Activated CD8-positive, alpha-beta memory T cell treated with anti-CD3 and anti-CD28 coated beads, Interleukin-2, amount 50 U/mL, for 48 hours (primary cell): ENCODE data around the gene MTARC2.
"Not testable (repeated sequence)": the region's sequence is repeated elsewhere in the genome, so short reads cannot be mapped to it uniquely, and the experiment has no call there.

Source experiments
- DNase-seq: peaks from one replicate; pipeline ENCODE4 v3.0.0-alpha.2; 2020

The MTARC2 gene

DNA sequence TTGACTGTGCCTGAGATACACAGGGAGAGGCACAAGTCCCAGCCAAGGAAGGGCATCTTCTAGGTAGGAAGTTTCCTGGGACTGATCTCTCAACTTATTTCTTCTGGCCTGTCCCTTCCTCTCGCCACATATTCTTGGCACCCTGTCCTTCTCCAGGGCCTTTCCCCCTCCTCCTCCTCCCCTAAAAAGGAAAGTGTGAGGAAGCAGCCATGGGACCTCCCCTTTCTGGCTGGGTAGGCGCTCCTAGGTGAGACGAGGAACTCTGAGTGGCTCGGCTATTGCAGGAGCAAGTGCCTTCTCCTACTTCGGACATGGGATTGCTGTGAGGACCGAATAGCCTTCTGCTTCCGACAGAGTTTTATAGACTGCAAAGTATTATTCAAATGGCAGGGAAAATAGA lies 15.5 kb upstream of the MTARC2 start:
- DNase-seq: no peak

DNA sequence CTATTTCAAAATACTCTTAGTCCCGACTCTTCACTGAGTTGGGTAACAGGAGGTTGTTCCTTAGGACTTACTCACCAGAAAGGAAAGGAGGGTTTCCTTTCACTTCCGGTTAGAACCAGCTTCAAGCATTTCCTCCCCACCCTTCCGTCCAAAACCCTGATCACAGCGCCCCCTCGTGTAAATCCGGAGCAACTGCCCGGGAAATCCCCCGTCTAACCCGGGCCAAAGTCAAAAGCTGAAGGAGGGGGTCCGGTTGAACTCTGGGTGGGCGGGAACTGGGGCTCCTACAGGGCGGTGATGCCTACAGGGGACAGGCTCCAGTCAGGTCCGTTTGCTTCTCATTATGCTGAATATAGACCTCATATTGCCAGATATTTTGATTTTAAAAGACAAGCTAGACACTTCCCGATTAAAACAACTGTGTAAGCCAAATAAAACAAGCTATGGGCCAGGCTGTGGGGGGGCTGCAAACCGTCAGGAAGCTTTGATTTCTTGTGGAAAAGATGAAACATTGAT lies 15.0 kb upstream of the MTARC2 start:
- peak; percentile 89 for DNase-seq

DNA sequence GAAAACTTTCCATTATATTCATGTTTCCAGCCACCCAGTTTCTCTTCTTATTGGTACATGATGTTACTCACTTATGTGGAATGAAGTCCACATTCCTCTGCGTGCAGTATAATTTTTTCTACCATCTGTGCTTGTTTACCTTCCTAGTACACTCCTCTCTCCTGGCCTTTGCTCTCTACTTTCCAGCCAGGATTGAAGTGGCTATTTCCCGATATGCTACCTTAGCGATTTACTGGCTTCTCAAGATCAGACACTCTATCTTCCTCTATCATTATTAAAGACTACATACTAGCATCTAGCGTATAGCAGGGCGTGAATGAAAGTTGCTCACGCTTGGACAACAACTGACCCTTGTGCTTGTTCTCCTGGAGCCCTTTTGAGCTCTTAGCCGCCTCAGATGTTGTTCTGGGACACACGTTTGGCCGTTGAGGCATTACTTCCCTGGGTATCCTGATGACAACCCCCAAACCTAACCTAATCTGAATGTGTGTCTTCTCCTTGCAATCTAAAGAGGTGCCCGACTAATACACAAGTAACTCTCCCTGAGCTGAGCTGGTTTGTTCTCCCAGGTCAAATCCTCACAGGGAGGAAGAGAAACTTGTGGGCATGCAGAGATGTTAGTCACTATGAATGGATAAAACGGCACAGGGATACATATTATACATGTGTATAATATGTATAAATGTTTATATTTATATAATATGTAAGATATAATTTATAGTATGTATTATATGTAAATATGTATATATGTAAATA lies 13.4 kb upstream of the MTARC2 start:
- no peak for DNase-seq

DNA sequence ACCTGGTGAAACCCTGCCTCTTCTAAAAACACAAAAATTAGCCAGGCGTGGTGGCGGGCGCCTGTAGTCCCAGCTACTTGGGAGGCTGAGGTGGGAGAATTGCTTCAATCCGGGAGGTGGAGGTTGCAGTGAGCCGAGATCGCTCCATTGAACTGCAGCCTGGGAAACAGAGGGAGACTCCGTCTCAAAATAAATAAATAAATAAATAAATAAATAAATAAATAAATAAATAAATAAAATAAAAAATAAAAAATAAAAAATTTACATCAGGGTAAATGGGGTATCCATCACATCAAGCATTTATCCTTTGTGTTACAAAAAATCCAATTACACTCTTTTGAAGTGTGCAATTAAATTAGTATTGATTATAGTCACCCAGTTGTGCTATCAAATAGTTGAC lies 11.8 kb upstream of the MTARC2 start:
- DNase-seq: not testable (repeated sequence)

DNA sequence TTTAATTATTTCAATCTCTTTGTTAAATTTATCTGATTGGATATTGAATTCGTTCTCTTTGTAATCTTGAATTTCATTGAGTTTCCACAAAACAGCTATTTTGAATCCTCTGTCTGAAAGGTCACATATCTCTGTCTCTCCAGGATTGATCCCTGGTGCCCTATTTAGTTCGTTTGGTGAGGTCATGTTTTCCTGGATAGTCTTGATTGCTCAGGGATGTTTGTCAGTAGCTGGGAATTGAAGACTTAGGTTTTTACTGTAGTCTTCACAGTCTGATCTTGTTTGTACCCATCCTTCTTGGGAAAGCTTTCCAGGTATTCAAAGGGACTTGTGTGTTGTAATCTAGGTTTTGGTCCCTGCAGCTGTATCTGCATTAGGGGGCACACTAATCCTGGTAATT lies 6.8 kb upstream of the MTARC2 start:
- DNase-seq: no peak

DNA sequence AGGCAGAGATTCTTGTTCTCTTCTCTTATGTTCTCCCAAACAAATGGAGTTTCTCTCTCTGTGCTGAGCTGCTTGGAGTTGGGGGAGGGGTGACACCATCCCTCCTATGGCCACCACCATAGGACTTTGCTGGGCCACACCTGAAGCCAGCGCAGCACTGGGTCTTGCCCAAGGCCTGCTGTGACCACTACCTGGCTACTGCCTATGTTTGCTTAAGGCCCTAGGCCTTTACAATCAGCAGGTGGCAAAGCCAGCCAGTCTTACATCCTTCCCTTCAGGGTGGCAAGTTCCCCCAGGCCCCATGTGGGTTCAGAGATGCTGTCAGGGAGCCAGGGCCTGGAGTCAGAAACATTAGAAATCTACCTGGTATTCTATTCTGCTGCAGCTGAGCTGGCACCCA lies 6.3 kb upstream of the MTARC2 start:
- no peak for DNase-seq

DNA sequence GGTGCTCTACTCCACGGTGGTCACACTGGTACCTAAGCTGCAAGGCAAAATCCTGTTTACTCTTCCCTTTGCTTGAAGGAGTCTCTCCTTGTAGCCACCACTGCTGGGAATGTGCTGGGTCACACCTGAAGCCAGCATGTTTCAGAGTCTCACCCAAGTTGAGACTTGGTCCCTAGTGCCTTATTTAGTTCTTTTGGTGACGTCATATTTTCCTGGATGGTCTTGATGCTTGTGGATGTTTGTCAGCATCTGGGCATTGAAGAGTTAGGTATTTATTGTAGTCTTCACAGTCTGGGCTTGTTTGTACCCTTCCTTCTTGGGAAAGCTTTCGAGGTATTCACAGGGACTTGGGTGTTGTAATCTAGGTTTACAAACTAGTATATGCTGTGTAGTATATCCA lies 5.6 kb upstream of the MTARC2 start:
- no peak for DNase-seq

DNA sequence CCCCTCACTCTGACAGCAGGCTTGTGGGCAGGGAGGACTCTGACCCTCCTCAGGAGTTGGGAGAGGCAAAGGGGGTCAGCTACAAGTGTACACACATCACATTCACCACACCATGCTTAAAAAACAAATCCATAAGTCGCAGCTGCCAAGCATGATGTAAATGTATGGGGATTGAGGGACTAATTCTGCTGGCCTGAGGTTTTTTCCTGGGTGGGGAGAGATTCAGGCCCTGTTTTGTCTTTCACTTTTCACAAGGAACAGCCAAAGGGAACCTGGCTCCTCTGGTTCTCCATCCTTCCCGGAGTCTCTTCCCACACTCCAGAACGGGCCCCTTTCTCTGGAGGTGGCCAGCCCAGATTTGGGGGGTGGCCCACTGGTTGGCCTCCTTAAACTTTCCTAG lies 1.3 kb upstream of the MTARC2 start:
- no peak for DNase-seq

DNA sequence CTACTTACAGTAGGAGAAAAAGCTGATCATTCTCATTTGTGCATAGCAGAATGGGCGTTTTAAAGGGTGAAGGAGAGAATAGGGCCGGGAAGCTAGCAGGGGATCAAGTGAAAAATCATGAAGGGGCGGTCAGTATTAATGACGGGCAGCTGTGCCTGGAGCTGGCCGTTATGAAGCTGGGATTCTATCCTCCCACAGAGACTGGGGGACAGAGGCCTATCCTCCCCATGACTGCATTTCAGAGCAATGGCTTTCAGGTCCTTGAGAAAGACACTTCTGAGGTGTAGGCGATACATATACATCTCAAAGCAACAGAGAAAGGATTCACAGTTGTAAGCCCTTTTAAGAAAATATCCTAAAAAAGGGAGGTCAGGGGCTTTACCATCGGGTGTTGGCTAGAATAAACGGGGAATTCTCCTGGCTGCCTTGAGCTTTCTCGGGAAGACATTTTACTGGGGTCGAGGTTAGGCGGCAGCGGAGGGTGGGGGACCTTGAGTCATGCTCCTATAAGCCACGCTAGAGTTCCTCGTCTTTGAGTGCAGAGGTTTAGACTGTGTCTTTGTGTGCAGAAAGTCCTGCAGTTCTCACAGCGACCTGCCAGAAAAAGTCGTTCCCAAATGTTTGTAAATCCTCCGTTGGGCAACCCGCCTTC lies 559 bp upstream of the MTARC2 start:
- no peak for DNase-seq

DNA sequence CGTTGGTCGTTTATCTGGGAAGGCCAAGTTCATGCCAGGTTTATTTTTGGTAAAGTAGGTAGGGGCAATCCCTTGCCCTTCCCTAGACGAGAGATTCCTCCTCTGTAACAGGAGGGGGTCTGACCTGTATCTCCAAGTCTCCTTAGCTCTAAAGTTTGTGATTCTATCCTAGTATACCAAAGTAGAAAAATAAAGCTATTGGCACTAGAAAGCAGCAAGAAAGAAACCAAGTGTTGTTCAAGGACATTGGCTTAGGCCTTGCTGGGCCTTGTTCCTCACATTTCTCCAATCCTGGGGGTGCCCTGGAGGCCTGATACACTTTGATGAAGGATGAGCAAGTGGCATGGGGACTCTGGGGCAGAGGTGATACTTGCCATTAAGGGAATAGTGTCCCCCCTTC lies 814 bp downstream of the MTARC2 start:
- no peak for DNase-seq

DNA sequence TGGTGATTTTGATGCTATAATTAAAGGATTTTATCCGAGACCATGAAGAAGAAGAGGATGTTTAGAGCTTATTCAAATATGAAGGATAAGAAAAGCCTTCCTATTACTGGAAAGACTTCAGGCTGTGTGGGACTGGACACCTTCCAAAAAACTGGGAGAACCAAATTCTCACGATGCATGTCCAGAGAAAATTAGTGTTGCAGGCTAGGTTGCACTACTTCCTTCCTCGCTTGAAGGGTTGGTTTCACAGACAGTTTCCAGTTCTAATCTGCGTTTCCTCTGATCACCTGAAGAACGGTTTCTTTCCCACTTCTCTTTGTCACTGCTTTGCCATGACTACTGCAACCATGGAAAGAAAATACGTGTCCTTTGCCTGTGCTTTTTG lies 2.0 kb downstream of the MTARC2 start:
- DNase-seq: no peak

DNA sequence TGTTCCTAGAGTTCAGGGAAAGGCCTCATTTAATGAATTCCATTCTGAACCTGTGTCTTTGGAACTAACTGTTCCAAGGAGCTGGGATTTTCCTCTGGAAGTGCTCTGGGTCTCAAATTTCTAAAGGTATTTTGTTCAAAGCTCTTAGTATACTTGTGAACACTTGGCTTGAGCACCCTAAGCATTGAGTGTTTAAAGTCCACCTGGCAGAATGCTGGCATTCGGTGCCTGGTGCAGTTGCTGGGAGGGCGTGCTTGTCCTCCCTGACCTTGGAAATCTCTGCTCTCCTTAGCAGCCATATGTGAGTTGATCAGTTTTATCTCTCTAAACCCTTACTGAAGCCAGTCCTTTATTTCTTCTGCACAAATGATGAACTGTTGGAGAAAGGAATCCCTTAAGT lies 3.0 kb downstream of the MTARC2 start:
- no peak for DNase-seq

DNA sequence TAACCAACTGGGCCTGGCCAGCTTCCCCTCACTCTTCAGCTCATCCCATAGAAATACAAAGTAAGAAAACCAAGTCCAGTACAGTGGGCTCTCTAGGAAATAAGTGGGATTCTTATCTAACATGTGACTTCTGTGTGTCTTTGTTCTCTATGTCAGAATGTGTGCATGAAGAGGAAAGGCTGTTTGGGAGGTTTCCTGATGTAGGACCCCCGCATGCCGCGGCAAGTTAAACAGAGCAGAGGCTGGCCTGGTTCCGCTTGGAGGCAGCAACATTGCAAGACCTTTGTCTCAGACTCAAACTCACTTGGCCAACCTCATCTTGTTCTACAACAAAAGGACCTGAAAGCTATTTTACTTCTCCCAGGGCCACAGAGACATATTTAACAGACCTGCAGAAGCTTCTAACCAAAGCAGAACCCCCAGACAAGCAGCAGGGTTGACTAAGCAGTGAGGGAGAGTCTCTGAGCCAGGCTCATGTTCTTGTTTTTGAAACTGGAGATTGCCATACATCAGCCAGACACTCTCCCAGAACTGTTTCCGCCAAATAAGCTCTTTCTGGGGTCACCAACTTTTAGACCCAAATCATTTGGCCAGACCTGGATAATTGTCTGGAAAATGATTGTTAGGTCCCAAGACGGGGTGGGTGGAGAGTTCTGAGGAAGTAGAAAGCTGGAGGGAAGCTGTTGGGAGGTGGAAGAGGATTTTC lies 6.2 kb downstream of the MTARC2 start:
- DNase-seq: no peak

DNA sequence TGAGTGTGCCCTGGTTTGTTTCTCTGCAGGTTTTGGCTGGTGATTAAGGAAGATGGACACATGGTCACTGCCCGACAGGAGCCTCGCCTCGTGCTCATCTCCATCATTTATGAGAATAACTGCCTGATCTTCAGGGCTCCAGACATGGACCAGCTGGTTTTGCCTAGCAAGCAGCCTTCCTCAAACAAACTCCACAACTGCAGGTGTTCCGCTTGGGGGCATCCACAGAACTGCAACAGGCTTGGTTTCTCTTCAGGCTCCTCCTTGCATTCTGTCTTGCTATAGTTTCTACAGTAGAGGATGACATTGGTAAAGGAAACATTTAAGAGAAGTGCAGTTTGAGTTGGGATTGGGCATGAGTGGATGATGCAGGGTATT lies 6.8 kb downstream of the MTARC2 start:
- DNase-seq: no peak

DNA sequence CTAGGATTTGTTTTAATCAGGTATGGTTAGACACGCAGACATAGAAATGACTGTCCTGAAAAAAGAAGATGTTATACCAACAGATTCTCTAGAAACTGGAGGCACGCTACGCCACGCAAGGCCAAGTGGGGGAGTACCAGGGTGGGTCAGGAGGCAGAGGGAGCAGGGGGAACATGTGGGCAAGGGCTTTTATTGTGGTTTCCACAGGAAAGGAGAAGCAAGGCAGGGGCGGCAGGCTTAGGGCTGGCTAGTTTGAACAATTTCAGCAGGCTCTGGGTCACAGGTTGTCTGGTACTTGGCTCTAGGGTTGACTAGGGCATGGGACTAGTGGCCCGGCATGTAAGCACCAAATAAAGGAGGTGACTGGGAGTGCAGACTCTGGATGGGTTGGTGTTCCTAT lies 7.2 kb downstream of the MTARC2 start:
- no peak for DNase-seq

DNA sequence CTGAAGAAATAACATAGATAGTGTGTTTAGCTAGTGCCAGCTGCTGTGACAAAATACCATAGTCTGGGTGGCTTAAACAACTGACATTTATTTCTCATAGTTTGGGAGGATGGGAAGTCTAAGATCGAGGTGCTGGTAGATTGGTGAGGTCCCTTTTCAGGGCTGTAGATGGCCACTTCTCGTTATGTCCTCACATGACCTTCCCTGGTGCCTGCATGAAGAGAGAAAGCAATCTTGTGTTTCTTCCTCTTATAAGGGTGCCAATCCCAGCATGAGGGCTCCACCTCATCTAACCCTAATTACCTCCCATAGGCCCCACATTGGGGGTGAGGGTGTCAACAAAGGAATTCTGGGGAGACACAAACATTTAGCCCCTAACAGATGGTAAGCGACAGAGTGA lies 9.3 kb downstream of the MTARC2 start:
- no peak for DNase-seq

DNA sequence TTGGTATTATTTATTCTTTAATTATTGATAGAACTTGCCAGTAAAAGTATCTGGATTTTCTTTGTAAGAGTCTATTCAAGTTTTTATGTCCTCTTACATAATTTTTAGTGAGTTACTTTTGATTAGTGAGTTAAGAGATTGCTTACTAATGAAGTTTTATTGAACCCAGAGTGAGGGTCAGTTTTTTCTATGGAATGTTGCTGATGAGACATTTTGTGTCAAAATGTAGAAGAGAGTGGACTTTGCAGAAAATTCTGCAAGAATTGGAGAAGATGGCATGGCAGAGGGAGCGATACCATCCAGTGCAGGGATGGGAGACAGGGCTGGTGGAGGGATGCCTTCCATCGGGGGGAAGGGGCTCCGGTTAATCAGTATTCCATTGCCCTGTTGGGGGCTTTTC lies 11.0 kb downstream of the MTARC2 start:
- DNase-seq: no peak

DNA sequence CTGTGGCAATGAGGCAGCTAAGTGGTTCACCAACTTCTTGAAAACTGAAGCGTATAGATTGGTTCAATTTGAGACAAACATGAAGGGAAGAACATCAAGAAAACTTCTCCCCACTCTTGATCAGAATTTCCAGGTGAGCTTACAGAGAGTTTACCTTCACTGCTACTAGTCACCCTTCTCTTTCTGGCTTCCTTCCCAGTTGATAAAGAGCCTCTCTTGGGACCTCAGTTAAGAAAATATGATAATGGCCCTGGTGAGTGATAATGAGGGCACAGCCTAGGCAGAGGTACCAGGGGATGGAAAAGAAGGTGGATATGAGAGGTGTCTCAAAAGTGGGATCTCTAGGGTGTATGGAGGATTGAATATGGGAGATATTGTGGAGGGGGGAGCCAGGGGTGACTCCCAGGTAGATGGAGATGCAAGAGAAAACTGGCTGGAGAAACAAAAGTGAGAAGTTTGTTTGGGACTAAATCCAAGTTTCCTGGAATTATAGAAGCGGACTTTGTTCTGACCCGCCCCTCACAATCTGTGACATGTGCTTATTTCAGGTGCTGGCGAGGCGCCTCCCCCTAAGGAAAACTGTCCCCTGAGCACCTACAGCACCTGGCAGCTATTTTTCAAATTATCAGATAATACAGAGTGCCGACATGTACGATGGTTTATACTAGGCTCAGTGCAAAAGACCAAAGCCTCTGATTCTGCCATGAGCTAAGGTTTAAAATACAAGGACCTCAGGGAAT lies 13.7 kb downstream of the MTARC2 start:
- DNase-seq: no peak

DNA sequence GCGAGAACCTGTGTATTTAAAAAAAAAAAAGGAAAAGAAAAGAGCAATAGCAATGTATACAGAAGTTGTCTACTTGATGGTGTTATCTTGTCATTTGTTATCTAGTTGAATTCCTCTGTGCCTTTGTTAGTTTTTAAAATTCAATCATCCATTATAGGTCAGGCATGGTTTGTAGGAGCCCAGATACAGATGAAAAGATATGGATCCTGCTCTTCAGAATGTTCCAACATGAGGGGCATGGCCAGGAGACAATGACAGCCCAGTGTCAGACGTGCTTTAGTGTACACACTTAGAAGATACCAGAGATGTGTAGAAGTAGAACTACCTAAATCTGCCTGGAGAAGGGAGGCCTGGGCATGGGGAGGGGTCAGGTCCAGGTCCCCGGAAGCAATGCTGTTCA lies 16.6 kb downstream of the MTARC2 start:
- DNase-seq: no peak

DNA sequence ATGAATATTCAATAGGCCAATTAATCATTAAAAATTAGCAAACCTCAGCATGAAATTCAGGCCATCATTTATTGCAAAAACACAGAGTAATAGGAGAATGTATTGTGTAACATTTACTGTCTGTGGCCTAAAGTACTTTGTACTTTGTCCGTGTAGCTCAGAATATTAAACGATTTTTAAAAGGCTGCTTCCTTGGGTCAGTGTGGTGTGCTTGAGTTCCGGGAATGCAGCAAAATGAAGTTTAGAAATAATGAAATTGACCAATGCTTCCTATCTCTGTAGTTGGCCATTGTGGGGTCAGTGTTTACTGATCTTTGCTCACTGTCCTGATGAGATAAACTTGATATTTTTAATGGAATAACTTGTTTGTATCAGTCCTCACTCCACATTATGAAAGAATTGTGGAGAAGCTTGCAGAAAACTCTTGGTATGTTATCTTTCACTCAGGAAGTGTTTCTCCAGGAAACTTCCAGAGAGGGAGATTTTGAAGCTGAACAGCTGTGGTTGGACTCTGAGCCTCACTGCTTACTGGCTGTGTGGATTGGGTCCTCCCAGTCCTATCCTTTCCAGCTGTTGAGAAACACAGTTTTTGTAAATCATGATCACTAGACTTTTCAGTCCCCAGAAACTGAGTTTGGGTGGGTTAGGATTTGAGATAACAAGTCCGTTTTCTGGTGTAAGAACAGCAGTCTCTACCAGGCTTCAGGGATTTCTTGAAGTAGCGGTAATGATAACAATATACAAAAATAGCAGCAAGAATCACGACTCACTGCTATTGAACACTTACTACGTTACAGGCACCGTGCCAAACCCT lies 19.4 kb downstream of the MTARC2 start:
- no peak for DNase-seq

DNA sequence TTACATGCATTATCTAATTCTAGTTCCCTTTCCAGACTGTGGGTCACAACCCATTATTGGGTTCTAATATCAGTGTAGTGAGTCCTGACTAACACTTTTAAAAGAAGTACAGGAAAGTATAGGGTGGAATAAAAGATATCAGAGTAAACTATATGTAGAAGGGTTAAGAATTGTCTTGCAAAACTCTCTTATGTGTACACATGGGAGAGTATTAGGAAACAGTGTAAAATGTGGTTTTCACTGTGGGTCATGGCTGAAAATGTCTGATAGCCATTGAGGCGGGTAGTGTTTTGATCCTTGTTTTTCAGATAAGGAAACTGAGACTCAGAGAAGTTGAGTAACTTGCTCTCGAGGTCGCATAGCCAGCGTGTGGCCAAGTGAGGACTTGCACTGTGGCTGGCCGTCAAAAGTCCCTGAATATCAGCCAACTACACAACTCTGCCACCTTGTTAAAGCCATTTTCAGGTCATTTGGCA lies 20.0 kb downstream of the MTARC2 start:
- no peak for DNase-seq

DNA sequence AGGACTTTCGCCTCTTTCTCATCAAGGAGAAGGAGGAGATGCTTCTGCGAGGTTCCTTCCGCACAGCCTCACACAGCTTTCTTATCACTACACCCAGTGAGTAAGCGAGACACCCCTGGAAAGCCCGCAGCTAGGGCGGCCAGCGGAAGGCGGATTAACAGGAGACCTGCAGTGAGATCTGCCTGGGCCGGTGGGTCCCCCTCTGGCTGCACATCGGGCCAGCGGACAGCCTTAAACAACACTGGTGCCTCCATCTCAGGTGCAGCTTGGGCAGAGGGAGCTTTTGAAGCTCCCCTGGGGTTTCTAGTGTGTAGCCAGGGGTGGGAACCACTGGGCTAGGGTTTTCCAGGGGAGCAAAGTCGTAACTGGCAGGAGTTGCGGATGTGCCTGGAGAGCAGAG lies 21.1 kb downstream of the MTARC2 start:
- DNase-seq: no peak
